K562 (cell line): ENCODE data around the gene DNAJB12. TPM values are rescaled to one million over a fixed set of nuclear protein-coding genes. Genes with fewer than 3 reads are reported as not detected.

Experiments used
- FOXP1 ChIP-seq: sonication (generic); formaldehyde crosslinking; IDR thresholded peaks from 2 replicates; pipeline ENCODE4 v1.8.0; 2022; ENCODE audit warnings: mild to moderate bottlenecking, missing genetic modification reagents
- HOMEZ ChIP-seq: fragments of 250-450 bp; sonication (Bioruptor Pico); IDR thresholded peaks from 2 replicates; pipeline ENCODE4 v1.4.0; 2020; ENCODE audit warnings: mild to moderate bottlenecking, moderate library complexity
- KDM1A ChIP-seq, 2 experiments: fragments of 450-650 bp; IDR thresholded peaks; 2 replicates each; pipeline ENCODE4 v1.6.1; 2016; ENCODE audit warnings: mild to moderate bottlenecking in 2 of 2
- NFE2 ChIP-seq: IDR thresholded peaks from 2 replicates; pipeline ENCODE4 v1.6.1; 2014; ENCODE audit warnings: antibody characterized with exemption, low read depth
- NFRKB ChIP-seq: fragments of 450-650 bp; IDR thresholded peaks from 2 replicates; pipeline ENCODE4 v1.6.1; 2016; ENCODE audit warnings: low read depth
- RAD51 ChIP-seq: fragments of 450-650 bp; IDR thresholded peaks from 2 replicates; pipeline ENCODE4 v1.7.1; 2016; ENCODE audit warnings: low read depth, mild to moderate bottlenecking, borderline replicate concordance
- RBM34 ChIP-seq: fragments of 200-400 bp; formaldehyde crosslinking; IDR thresholded peaks from 2 replicates; pipeline ENCODE4 v1.6.1; 2018; ENCODE audit warnings: low read length, borderline replicate concordance; ENCODE audit not compliant: insufficient read depth
- SPI1 ChIP-seq: IDR thresholded peaks from 2 replicates; pipeline ENCODE4 v1.6.1; 2011; ENCODE audit warnings: low read depth, low read length, control low read depth, borderline replicate concordance
- TEAD2 ChIP-seq: fragments of 450-650 bp; IDR thresholded peaks from 2 replicates; pipeline ENCODE4 v1.6.1; 2016; ENCODE audit warnings: missing genetic modification characterization, control low read depth, missing compliant biosample characterization
- TOE1 ChIP-seq, 2 experiments: fragments of 450-650 bp in 1 of 2; sonication (generic) in 1 of 2; formaldehyde crosslinking in 1 of 2; IDR thresholded peaks; 2 replicates each; pipeline versions ENCODE4 v1.7.1 to v1.8.0; 2016 to 2022; ENCODE audit warnings: borderline replicate concordance in 2 of 2, mild to moderate bottlenecking in 2 of 2, antibody characterized with exemption in 1 of 2, inconsistent platforms in 1 of 2, low read depth in 1 of 2, missing genetic modification reagents in 1 of 2, moderate library complexity in 1 of 2
- XRCC5 ChIP-seq: fragments of 200-400 bp; formaldehyde crosslinking; IDR thresholded peaks from 2 replicates; pipeline ENCODE4 v1.6.1; 2017; ENCODE audit warnings: low read depth, mild to moderate bottlenecking, low read length
- ZNF239 ChIP-seq: fragments of 250-450 bp; sonication (Bioruptor Pico); IDR thresholded peaks from 2 replicates; pipeline ENCODE4 v1.4.0; 2020; ENCODE audit warnings: mild to moderate bottlenecking
- ZNF24 ChIP-seq: fragments of 450-650 bp; IDR thresholded peaks from 2 replicates; pipeline ENCODE4 v1.6.1; 2016
- ZNF282 ChIP-seq: sonication (generic); formaldehyde crosslinking; IDR thresholded peaks from 2 replicates; pipeline ENCODE4 v1.8.1; 2023; ENCODE audit warnings: missing genetic modification reagents
- polyA plus RNA-seq, 8 experiments: library from polyadenylated mRNA; depleted of rRNA in 4 of 8; stranded (reverse) in 5 of 8; unstranded in 3 of 8; fragments of >200 nt; fragmentation: Nextera tagmentation in 2 of 8; fragmentation: Illumina TruSeq in 1 of 8; extraction: Ambion mirVana in 2 of 8; extraction: Trizol in 1 of 8; gene quantifications; 2 replicates each; pipeline versions ENCODE4 v1.2.1 to v1.2.3, GENCODE V29; 2011 to 2014; ENCODE audit warnings: inconsistent platforms in 1 of 8, missing spikeins in 1 of 8
- total RNA-seq, 7 experiments: library from RNA; depleted of rRNA in 6 of 7; stranded (reverse); fragments of >200 nt in 6 of 7; fragmentation: Illumina TruSeq in 2 of 7; extraction: Trizol in 2 of 7; gene quantifications; 2 replicates each; pipeline versions ENCODE4 v1.2.1 to v1.2.3, GENCODE V29; 2011 to 2021; ENCODE audit warnings: low replicate concordance in 1 of 7
- TF ChIP-seq, protein P1 (sequence below): fragments of 150-350 bp; IDR thresholded peaks from 2 replicates; pipeline ENCODE4 v1.6.1; 2014; ENCODE audit warnings: low read depth, mild to moderate bottlenecking, low read length, borderline replicate concordance
- TF ChIP-seq, protein P2 (sequence below): sonication (generic); formaldehyde crosslinking; IDR thresholded peaks from 2 replicates; pipeline ENCODE4 v1.5.0; 2020; ENCODE audit warnings: missing genetic modification reagents
- TF ChIP-seq, protein P3 (sequence below): fragments of 450-650 bp; formaldehyde crosslinking; IDR thresholded peaks from 2 replicates; pipeline ENCODE4 v1.4.0; 2020; ENCODE audit warnings: mild to moderate bottlenecking, mixed read lengths
- TF ChIP-seq, protein P4 (sequence below): sonication (generic); formaldehyde crosslinking; IDR thresholded peaks from 2 replicates; pipeline ENCODE4 v1.9.0; 2022; ENCODE audit warnings: mild to moderate bottlenecking, missing genetic modification reagents

DNAJB12 gene
- total and polyA plus RNA-seq, 9 of the 15 experiments (the other 6 are each of a cell fraction or from before 2014, with no cell fraction given): 3.5 to 31.5 (median 20.3) TPM

DNA sequence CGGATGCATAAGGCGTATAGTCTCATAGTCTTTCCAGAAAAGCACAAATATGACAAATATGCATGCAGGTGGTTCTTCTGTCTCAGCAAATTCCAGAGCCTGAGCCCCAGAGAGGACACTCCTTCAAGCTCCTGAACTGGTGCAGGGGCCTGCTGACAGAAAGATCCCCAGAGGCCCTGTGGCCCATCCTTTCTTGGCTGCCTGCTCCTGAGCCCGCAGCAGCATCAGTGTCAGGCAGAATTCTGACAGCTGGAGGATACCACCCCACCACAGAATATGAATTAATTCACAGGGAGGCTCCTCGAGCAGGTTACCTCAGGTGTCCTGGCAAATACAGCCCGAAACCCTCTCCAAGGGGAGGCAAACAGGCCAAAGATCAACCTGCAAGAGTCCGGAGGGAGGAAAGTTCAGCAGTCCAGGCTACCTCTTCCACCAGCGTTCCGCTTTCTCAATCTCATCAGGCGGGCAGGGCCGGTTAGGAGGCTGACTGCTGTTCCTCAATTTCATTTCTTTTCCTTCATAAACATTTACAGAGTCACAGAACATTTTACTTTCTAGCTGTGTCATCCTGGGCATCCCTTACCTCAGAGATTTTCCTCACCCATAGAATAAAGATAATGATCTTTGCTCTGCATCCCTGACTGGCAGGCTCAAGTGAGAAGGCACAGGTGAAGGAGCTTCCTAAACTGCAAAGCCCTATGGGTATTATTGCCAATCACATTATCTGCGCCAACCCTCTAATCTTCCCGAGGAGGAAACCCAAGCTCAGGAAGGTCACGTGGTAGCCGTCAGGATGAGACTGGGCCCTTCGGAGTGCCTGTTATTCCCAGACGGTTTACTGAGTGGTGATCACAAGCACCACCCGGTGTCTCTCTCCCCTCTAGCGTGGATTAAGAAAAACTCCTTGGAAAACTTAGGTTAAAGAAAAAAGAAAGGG, 1.4 kb downstream of the DNAJB12 start (continued):
- TF ChIP-seq, protein P1, sequence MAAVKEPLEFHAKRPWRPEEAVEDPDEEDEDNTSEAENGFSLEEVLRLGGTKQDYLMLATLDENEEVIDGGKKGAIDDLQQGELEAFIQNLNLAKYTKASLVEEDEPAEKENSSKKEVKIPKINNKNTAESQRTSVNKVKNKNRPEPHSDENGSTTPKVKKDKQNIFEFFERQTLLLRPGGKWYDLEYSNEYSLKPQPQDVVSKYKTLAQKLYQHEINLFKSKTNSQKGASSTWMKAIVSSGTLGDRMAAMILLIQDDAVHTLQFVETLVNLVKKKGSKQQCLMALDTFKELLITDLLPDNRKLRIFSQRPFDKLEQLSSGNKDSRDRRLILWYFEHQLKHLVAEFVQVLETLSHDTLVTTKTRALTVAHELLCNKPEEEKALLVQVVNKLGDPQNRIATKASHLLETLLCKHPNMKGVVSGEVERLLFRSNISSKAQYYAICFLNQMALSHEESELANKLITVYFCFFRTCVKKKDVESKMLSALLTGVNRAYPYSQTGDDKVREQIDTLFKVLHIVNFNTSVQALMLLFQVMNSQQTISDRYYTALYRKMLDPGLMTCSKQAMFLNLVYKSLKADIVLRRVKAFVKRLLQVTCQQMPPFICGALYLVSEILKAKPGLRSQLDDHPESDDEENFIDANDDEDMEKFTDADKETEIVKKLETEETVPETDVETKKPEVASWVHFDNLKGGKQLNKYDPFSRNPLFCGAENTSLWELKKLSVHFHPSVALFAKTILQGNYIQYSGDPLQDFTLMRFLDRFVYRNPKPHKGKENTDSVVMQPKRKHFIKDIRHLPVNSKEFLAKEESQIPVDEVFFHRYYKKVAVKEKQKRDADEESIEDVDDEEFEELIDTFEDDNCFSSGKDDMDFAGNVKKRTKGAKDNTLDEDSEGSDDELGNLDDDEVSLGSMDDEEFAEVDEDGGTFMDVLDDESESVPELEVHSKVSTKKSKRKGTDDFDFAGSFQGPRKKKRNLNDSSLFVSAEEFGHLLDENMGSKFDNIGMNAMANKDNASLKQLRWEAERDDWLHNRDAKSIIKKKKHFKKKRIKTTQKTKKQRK: no peak
- TF ChIP-seq NFRKB (0 out of 2 replicates have a peak, but pooled peaks have one; percentile 4), ZNF239 (CRISPR knock-in tag) (no peak), HOMEZ (CRISPR knock-in tag) (no peak), RBM34 (no peak), TOE1 (IDR thresholded peaks at IDR 0.05; ENCODE audit: borderline replicate concordance) (peak; percentile 92), TOE1 (CRISPR knock-in tag; IDR thresholded peaks at IDR 0.05; ENCODE audit: borderline replicate concordance, low read depth) (no peak), KDM1A (IDR thresholded peaks at IDR 0.05) (no peak), ZNF24 (no peak), FOXP1 (CRISPR knock-in tag) (no peak), ZNF282 (no peak), TEAD2 (tag) (no peak), NFE2 (0 out of 2 replicates have a peak, but pooled peaks have one; percentile 11), SPI1 (0 out of 2 replicates have a peak, but pooled peaks have one; percentile 2), XRCC5 (no peak), RAD51 (peak; percentile 89)
- TF ChIP-seq, protein P2, sequence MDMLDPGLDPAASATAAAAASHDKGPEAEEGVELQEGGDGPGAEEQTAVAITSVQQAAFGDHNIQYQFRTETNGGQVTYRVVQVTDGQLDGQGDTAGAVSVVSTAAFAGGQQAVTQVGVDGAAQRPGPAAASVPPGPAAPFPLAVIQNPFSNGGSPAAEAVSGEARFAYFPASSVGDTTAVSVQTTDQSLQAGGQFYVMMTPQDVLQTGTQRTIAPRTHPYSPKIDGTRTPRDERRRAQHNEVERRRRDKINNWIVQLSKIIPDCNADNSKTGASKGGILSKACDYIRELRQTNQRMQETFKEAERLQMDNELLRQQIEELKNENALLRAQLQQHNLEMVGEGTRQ: peak; percentile 85
- TF ChIP-seq, protein P3, sequence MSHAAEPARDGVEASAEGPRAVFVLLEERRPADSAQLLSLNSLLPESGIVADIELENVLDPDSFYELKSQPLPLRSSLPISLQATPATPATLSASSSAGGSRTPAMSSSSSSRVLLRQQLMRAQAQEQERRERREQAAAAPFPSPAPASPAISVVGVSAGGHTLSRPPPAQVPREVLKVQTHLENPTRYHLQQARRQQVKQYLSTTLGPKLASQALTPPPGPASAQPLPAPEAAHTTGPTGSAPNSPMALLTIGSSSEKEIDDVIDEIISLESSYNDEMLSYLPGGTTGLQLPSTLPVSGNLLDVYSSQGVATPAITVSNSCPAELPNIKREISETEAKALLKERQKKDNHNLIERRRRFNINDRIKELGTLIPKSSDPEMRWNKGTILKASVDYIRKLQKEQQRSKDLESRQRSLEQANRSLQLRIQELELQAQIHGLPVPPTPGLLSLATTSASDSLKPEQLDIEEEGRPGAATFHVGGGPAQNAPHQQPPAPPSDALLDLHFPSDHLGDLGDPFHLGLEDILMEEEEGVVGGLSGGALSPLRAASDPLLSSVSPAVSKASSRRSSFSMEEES (CRISPR knock-in tag): peak; percentile 95
- TF ChIP-seq, protein P4, sequence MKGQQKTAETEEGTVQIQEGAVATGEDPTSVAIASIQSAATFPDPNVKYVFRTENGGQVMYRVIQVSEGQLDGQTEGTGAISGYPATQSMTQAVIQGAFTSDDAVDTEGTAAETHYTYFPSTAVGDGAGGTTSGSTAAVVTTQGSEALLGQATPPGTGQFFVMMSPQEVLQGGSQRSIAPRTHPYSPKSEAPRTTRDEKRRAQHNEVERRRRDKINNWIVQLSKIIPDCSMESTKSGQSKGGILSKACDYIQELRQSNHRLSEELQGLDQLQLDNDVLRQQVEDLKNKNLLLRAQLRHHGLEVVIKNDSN (CRISPR knock-in tag): peak; percentile 84
